K562 (cell line): ENCODE data around the gene UNC5C. TPM values are rescaled to one million over a fixed set of nuclear protein-coding genes. Genes with fewer than 3 reads are reported as not detected.
A peak's percentile ranks its signal among the peaks of the same experiment; 100 is the strongest.

ENCODE experiments used
- ATAC-seq: fragments of 200-7000 bp; cut with Tn5 transposase; 3 replicates; pipeline ENCODE4 v1.9.1; 2020; ENCODE audit warnings: moderate library complexity
- BruUV-seq: library from RNA; stranded (reverse); fragments of 400-500 nt; replicated peaks from 2 replicates; lab custom pipeline; 2021; lab: Mats Ljungman, UMichigan
- CTCF ChIA-PET: fragments of 300-600 bp; formaldehyde crosslinking; extraction: SDS; loops from one replicate; lab custom pipeline; 2021; ENCODE audit warnings: low intra/inter-chr PET ratio; lab: Yijun Ruan, JAX
- POLR2A ChIA-PET: fragments of 300-600, 350-650 bp; sonication (Branson Sonifier 250); formaldehyde crosslinking; extraction: SDS; loops from one replicate; lab custom pipeline; 2021; ENCODE audit warnings: antibody characterized with exemption, inconsistent platforms; lab: Yijun Ruan, JAX
- DNase-seq, 4 experiments: peaks; one replicate each; pipeline versions ENCODE4 v3.0.0 to v3.0.0-alpha.2; 2011 to 2018; ENCODE audit warnings: low spot score in 3 of 4, mixed read lengths in 3 of 4; ENCODE audit errors: extremely low read depth in 1 of 4
- FAIRE-seq: peaks from 2 replicates; lab custom pipeline; 2011; peaks lifted over from hg19 to GRCh38; lab: Jason Lieb, UNC
- H2AFZ ChIP-seq: 2 replicates; pipeline ENCODE4 v1.6.0; 2011; ENCODE audit warnings: low read depth, low read length, control low read depth, inconsistent platforms
- H3K27ac ChIP-seq: fragments of 200-600 bp; 3 replicates; pipeline ENCODE4 v1.8.0; 2011; ENCODE audit warnings: low read depth, mild to moderate bottlenecking, control low read depth, inconsistent platforms, low read length, moderate library complexity, mixed read lengths; ENCODE audit errors: extremely low read depth
- H3K27me3 ChIP-seq, 2 experiments: fragments of 300-600 bp in 1 of 2; 2 replicates in 1 of 2; 3 replicates in 1 of 2; pipeline versions ENCODE4 v1.6.0 to v1.8.0; 2011; ENCODE audit warnings: inconsistent platforms in 2 of 2, low read length in 2 of 2, mild to moderate bottlenecking in 1 of 2, mixed read lengths in 1 of 2, moderate library complexity in 1 of 2; ENCODE audit not compliant: control insufficient read depth in 2 of 2, insufficient read depth in 2 of 2
- H3K36me3 ChIP-seq: fragments of 300-600 bp; 3 replicates; pipeline ENCODE4 v1.8.0; 2011; ENCODE audit warnings: mild to moderate bottlenecking, low read length, inconsistent platforms; ENCODE audit not compliant: control insufficient read depth, insufficient read depth
- H3K4me1 ChIP-seq, 2 experiments: fragments of 200-600 bp in 1 of 2; replicated peaks in 1 of 2; 2 replicates in 1 of 2; 3 replicates in 1 of 2; pipeline versions ENCODE4 v1.5.1 to v1.8.0; 2011; ENCODE audit warnings: inconsistent platforms in 2 of 2, low read length in 2 of 2, mild to moderate bottlenecking in 1 of 2, mixed read lengths in 1 of 2, moderate library complexity in 1 of 2; ENCODE audit not compliant: control insufficient read depth in 2 of 2, insufficient read depth in 2 of 2
- H3K4me2 ChIP-seq: 2 replicates; pipeline ENCODE4 v1.6.1; 2011; ENCODE audit warnings: low read length, control low read depth, inconsistent platforms, mixed read lengths; ENCODE audit not compliant: insufficient read depth
- H3K4me3 ChIP-seq: fragments of 200-600 bp; sonication (generic), shearing (Covaris generic); 2 replicates; pipeline ENCODE4 v1.5.1; 2016; ENCODE audit warnings: control low read depth, inconsistent platforms
- H3K79me2 ChIP-seq: fragments of 200-600 bp; 3 replicates; pipeline ENCODE4 v1.8.0; 2011; ENCODE audit warnings: low read length, inconsistent platforms; ENCODE audit not compliant: control insufficient read depth, insufficient read depth
- H3K9ac ChIP-seq, 2 experiments: 2 replicates each; pipeline versions ENCODE4 v1.6.0 to v1.6.1; 2011; ENCODE audit warnings: low read depth in 2 of 2, low read length in 2 of 2, control low read depth in 1 of 2, inconsistent platforms in 1 of 2, mild to moderate bottlenecking in 1 of 2, mixed read lengths in 1 of 2; ENCODE audit not compliant: insufficient read depth in 1 of 2
- H3K9me1 ChIP-seq: one replicate; pipeline ENCODE4 v1.6.0; 2011; ENCODE audit warnings: inconsistent platforms, mild to moderate bottlenecking, low read length, moderate library complexity; ENCODE audit not compliant: control insufficient read depth, insufficient read depth
- H3K9me3 ChIP-seq: replicated peaks from 2 replicates; pipeline ENCODE4 v1.5.1; 2011; ENCODE audit warnings: low read depth, low read length, inconsistent platforms; ENCODE audit not compliant: control insufficient read depth, insufficient read depth
- H4K20me1 ChIP-seq: replicated peaks from 2 replicates; pipeline ENCODE4 v1.6.1; 2011; ENCODE audit warnings: low read length, inconsistent platforms, mixed read lengths; ENCODE audit not compliant: control insufficient read depth, insufficient read depth
- BHLHE40 ChIP-seq: IDR thresholded peaks from 2 replicates; pipeline ENCODE4 v1.6.1; 2011; ENCODE audit warnings: low read length, improper control_type of control experiment
- CBX2 ChIP-seq: fragments of 200-600 bp; sonication (generic); IDR thresholded peaks from one replicate; pipeline ENCODE4 v1.6.1; 2012; ENCODE audit warnings: mild to moderate bottlenecking, low read length, inconsistent platforms; ENCODE audit not compliant: insufficient read depth, poor library complexity, severe bottlenecking
- ETV6 ChIP-seq, 3 experiments: fragments of 150-350 bp in 1 of 3; sonication (generic) in 1 of 3; formaldehyde crosslinking in 1 of 3; IDR thresholded peaks; 2 replicates each; pipeline versions ENCODE4 v1.6.1 to v1.8.0; 2014 to 2022; ENCODE audit warnings: borderline replicate concordance in 2 of 3, low read depth in 2 of 3, antibody characterized with exemption in 1 of 3, low read length in 1 of 3, mild to moderate bottlenecking in 1 of 3, missing genetic modification reagents in 1 of 3
- RERE ChIP-seq: sonication (generic); formaldehyde crosslinking; IDR thresholded peaks from 2 replicates; pipeline ENCODE4 v1.8.0; 2023; ENCODE audit warnings: missing genetic modification reagents, mild to moderate bottlenecking, borderline replicate concordance
- ZBTB2 ChIP-seq: fragments of 450-650 bp; IDR thresholded peaks from 2 replicates; pipeline ENCODE4 v1.6.1; 2016; ENCODE audit warnings: antibody characterized with exemption
- WGBS: fragments of 100-300 bp; shearing (Covaris generic); methylation state at CpG from one replicate; pipeline ENCODE4 v1.1.6; 2016; ENCODE audit warnings: low coverage, mixed read lengths; ENCODE audit not compliant: insufficient coverage; ENCODE audit errors: missing lambda C conversion rate; 5-methylcytosine and 5-hydroxymethylcytosine counted together
- in situ Hi-C: fragments of 300-500 bp; cut with MboI; formaldehyde crosslinking; loops from 4 replicates; pipeline ENCODE4 v1.15.0; 2018; ENCODE audit warnings: inconsistent platforms, mixed read lengths
- intact Hi-C: fragments of 100-400 bp; cut with micrococcal nuclease; formaldehyde crosslinking; loops from 2 replicates; pipeline ENCODE4 v1.14.2; 2022
- polyA plus RNA-seq, 8 experiments: library from polyadenylated mRNA; depleted of rRNA in 4 of 8; stranded (reverse) in 5 of 8; unstranded in 3 of 8; fragments of >200 nt; fragmentation: Nextera tagmentation in 2 of 8; fragmentation: Illumina TruSeq in 1 of 8; extraction: Ambion mirVana in 2 of 8; extraction: Trizol in 1 of 8; gene quantifications; 2 replicates each; pipeline versions ENCODE4 v1.2.1 to v1.2.3, GENCODE V29; 2011 to 2014; ENCODE audit warnings: inconsistent platforms in 1 of 8, missing spikeins in 1 of 8
- total RNA-seq, 7 experiments: library from RNA; depleted of rRNA in 6 of 7; stranded (reverse); fragments of >200 nt in 6 of 7; fragmentation: Illumina TruSeq in 2 of 7; extraction: Trizol in 2 of 7; gene quantifications; 2 replicates each; pipeline versions ENCODE4 v1.2.1 to v1.2.3, GENCODE V29; 2011 to 2021; ENCODE audit warnings: low replicate concordance in 1 of 7

The UNC5C gene
- total and polyA plus RNA-seq, 9 of the 15 experiments (the other 6 are each of a cell fraction or from before 2014, with no cell fraction given), result under 0.01 to 0.10 (median 0.03) TPM; not detected in 1

GRCh38 chr4:95214408-95214807 lies 334.4 kb downstream of the UNC5C start:
- no TSS peak for BruUV-seq
- intact Hi-C loops, result no loop called here
- no peaks in the 10 kb centered on the region for H3K36me3 ChIP-seq
- H3K4me1 ChIP-seq, result peaks cover 0 to 12% of the 10 kb centered on the region in 2 experiments; a peak in 2 of 5 replicates
- ChIA-PET POLR2A (interaction anchor here (1.2 to 1.5 kb wide), 2 partner anchors 9 to 10 kb away, joined by 3 to 4 read pairs; no protein-coding TSS in a partner anchor), CTCF (no interaction called here)
- H4K20me1 ChIP-seq, result no peaks in the 10 kb centered on the region
- TF ChIP-seq CBX2, result no peak
- TF ChIP-seq BHLHE40, result peak; percentile 50; the same call in 1 of the 2 replicates
- H3K9me1 ChIP-seq, result no peaks in the 10 kb centered on the region
- no peak for ATAC-seq
- DNase-seq, result no peak
- no peak overlapping the region for H3K4me3 ChIP-seq
- FAIRE-seq, result no peak
- no peaks in the 10 kb centered on the region; a peak in 2 of 5 replicates for H3K27me3 ChIP-seq
- H3K27ac ChIP-seq, result no peak overlapping the region
- H3K79me2 ChIP-seq, result no peaks in the 10 kb centered on the region
- H3K9ac ChIP-seq, result no peak overlapping the region
- 17% methylated on average over 5 of the region's 5 CpGs for WGBS
- 0 out of 2 replicates have a peak overlapping the region, but pooled peaks have one; percentile 30 for H2AFZ ChIP-seq
- in situ Hi-C loops, result no loop called here
- no peak overlapping the region for H3K4me2 ChIP-seq
- H3K9me3 ChIP-seq, result no peaks in the 10 kb centered on the region

GRCh38 chr4:95213366-95213765 lies 335.4 kb downstream of the UNC5C start:
- no peaks in the 10 kb centered on the region for H3K9me1 ChIP-seq
- no TSS peak for BruUV-seq
- no peak for TF ChIP-seq ETV6 (IDR thresholded peaks at IDR 0.05; ENCODE audit: borderline replicate concordance in 1 of 2, low read depth in 2 of 2, low read length in 1 of 2)
- TF ChIP-seq ETV6 (CRISPR knock-in tag; IDR thresholded peaks at IDR 0.05; ENCODE audit: borderline replicate concordance), result no peak
- no peak for TF ChIP-seq ZBTB2
- TF ChIP-seq RERE, result no peak

More at GRCh38 chr4:95213366-95213765, 335.4 kb downstream of the UNC5C start:
- Histone ChIP-seq H3K27ac (no peak overlapping the region), H3K79me2 (no peaks in the 10 kb centered on the region), H3K4me3 (no peak overlapping the region), H2AFZ (0 out of 2 replicates have a peak overlapping the region, but pooled peaks have one; percentile 6), H3K27me3 (no peaks in the 10 kb centered on the region; a peak in 2 of 5 replicates), H3K4me1 (peaks cover 0 to 12% of the 10 kb centered on the region in 2 experiments; a peak in 2 of 5 replicates), H3K36me3 (no peaks in the 10 kb centered on the region), H4K20me1 (no peaks in the 10 kb centered on the region), H3K9me3 (no peaks in the 10 kb centered on the region), H3K9ac (no peak overlapping the region), H3K4me2 (no peak overlapping the region)
- CTCF ChIA-PET, result no interaction called here
- WGBS, result 19% methylated on average over 6 of the region's 8 CpGs
- POLR2A ChIA-PET, result interaction anchor here (1.5 kb wide), 1 partner anchor 9 kb away, joined by 4 read pairs; no protein-coding TSS in a partner anchor
- DNase-seq (no peak), ATAC-seq (peak; percentile 43; the same call in 1 of the 3 replicates), FAIRE-seq (no peak)
- in situ Hi-C loops (no loop called here), intact Hi-C loops (no loop called here)
